ENCODE measurements around the gene TRIM71. TPM values are rescaled to one million over a fixed set of nuclear protein-coding genes. Genes with fewer than 3 reads are reported as not detected.

TRIM71 gene
- polyA plus RNA-seq, 3 donors: 0.02 to 0.33 (median 0.06) TPM

DNA sequence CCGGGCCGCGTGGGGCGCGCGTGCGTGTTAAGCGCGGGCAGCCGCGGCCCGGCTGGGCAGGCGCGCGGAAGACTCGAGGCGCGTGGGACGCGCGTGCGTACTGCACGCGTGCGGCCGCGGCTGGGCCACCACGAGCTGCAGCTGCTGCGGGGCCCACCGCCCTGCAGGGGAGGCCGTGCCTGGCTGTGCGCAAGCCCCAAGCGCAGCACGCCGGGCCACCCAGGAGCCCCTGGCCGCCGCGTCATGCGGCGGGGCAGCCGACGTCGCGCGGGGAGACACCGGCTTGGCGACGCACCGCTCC, 590 bp upstream of the TRIM71 start:
- peak overlapping the region; percentile 98 for H3K4me2 ChIP-seq (replicated peaks; ENCODE audit: extremely low read depth, low read length, poor library complexity, severe bottlenecking)
- peak overlapping the region; percentile 50 to 85 (median 66) for H3K4me3 ChIP-seq (replicated peaks in 1 of 3; ENCODE audit: low read depth in 2 of 3, low read length in 3 of 3)
- Mint-ChIP-seq H3K36me3 (peaks cover 13 to 14% of the 10 kb centered on the region in 2 donors), H3K4me1 (peaks cover 50% of the 10 kb centered on the region), H3K27me3 (ENCODE audit: low read depth in 3 of 3) (peaks cover 38 to 61% (median 44%) of the 10 kb centered on the region in 3 donors), H3K9me3 (peaks cover 0 to 23% (median 9%) of the 10 kb centered on the region in 7 donors), H3K4me3 (peak overlapping the region; percentile 92 to 97), H3K27ac (no peak overlapping the region)
- no peak overlapping the region for H3K27ac ChIP-seq (ENCODE audit: low read depth in 1 of 2, low read length in 2 of 2)
- peaks cover 40 to 63% of the 10 kb centered on the region in 2 donors for H3K4me1 ChIP-seq (ENCODE audit: control insufficient read depth in 1 of 2, insufficient read depth in 2 of 2, low read length in 2 of 2)
- under 1% methylated on average over 49 of the region's 49 CpGs for WGBS (ENCODE audit: insufficient coverage)
- DNase-seq: peak in 1 of 3 donors; percentile 2
- peak overlapping the region; percentile 93 for H2AFZ ChIP-seq (ENCODE audit: insufficient read depth, low read depth, low read length, poor library complexity, severe bottlenecking)
- peaks cover 4 to 22% of the 10 kb centered on the region in 2 donors for H3K27me3 ChIP-seq (ENCODE audit: control insufficient read depth in 2 of 2, insufficient read depth in 2 of 2, low read length in 2 of 2)
- H3K9me3 ChIP-seq (replicated peaks in 1 of 2; ENCODE audit: control insufficient read depth in 1 of 2, insufficient read depth in 1 of 2, low read length in 2 of 2): peaks cover 0 to 7% of the 10 kb centered on the region in 2 donors
- H4K20me1 ChIP-seq (ENCODE audit: insufficient read depth, low read length): no peaks in the 10 kb centered on the region
- TF ChIP-seq CTCF (IDR thresholded peaks at IDR 0.05): no peak
- no peaks in the 10 kb centered on the region for H3K36me3 ChIP-seq (replicated peaks in 1 of 2; ENCODE audit: control insufficient read depth in 1 of 2, insufficient read depth in 2 of 2, low read length in 2 of 2)
- intact Hi-C loops (cut with micrococcal nuclease): no loop called here
- peaks cover 10% of the 10 kb centered on the region for H3K79me2 ChIP-seq (ENCODE audit: insufficient read depth, low read length)
- H3K9ac ChIP-seq (ENCODE audit: insufficient read depth, low read length, poor library complexity, severe bottlenecking): peak overlapping the region; percentile 53

- Histone ChIP-seq H3K79me2 (ENCODE audit: insufficient read depth, low read length) (peaks cover 10% of the 10 kb centered on the region), H3K27ac (ENCODE audit: low read depth in 1 of 2, low read length in 2 of 2) (no peak overlapping the region), H3K9me3 (replicated peaks in 1 of 2; ENCODE audit: control insufficient read depth in 1 of 2, insufficient read depth in 1 of 2, low read length in 2 of 2) (peaks cover 0 to 7% of the 10 kb centered on the region in 2 donors), H4K20me1 (ENCODE audit: insufficient read depth, low read length) (no peaks in the 10 kb centered on the region), H3K4me2 (replicated peaks; ENCODE audit: extremely low read depth, low read length, poor library complexity, severe bottlenecking) (peak overlapping the region; percentile 98), H3K36me3 (replicated peaks in 1 of 2; ENCODE audit: control insufficient read depth in 1 of 2, insufficient read depth in 2 of 2, low read length in 2 of 2) (no peaks in the 10 kb centered on the region), H3K4me1 (ENCODE audit: control insufficient read depth in 1 of 2, insufficient read depth in 2 of 2, low read length in 2 of 2) (peaks cover 40 to 60% of the 10 kb centered on the region in 2 donors), H3K4me3 (replicated peaks in 1 of 3; ENCODE audit: low read depth in 2 of 3, low read length in 3 of 3) (peak overlapping the region; percentile 45 to 85 (median 50)), H3K27me3 (ENCODE audit: control insufficient read depth in 2 of 2, insufficient read depth in 2 of 2, low read length in 2 of 2) (peaks cover 4 to 22% of the 10 kb centered on the region in 2 donors), H2AFZ (ENCODE audit: insufficient read depth, low read depth, low read length, poor library complexity, severe bottlenecking) (peak overlapping the region; percentile 93), H3K9ac (ENCODE audit: insufficient read depth, low read length, poor library complexity, severe bottlenecking) (peak overlapping the region; percentile 15)
- Mint-ChIP-seq H3K27ac (no peak overlapping the region), H3K4me3 (peak overlapping the region; percentile 82 to 94), H3K27me3 (ENCODE audit: low read depth in 3 of 3) (peaks cover 38 to 62% (median 43%) of the 10 kb centered on the region in 3 donors), H3K9me3 (peaks cover 0 to 23% (median 9%) of the 10 kb centered on the region in 7 donors), H3K36me3 (peaks cover 13 to 14% of the 10 kb centered on the region in 2 donors), H3K4me1 (peaks cover 47% of the 10 kb centered on the region)
- peak in 2 of 3 donors; percentile 3 to 12 for DNase-seq
- 1% methylated on average over 111 of the region's 111 CpGs for WGBS (ENCODE audit: insufficient coverage)
- intact Hi-C loops (cut with micrococcal nuclease): no loop called here
- no peak for TF ChIP-seq CTCF (IDR thresholded peaks at IDR 0.05)
These were observed 602 bp downstream of the TRIM71 start for GRCh38 chr3:32818229-32818969.

Data from CD14-positive monocyte (primary cell).